Neural cell (in vitro differentiated cells): ENCODE data around the gene TSPAN11. TPM values are rescaled to one million over a fixed set of nuclear protein-coding genes. Genes with fewer than 3 reads are reported as not detected.

Experiments
- H2AFZ ChIP-seq: fragments of 200-600, 300-800 bp; sonication (generic), shearing (Covaris generic); 2 replicates; pipeline ENCODE4 v1.6.0; 2014; ENCODE audit warnings: low read depth, mild to moderate bottlenecking, antibody characterized with exemption, low read length, moderate library complexity
- H3F3A ChIP-seq: fragments of 200-600 bp; shearing (Covaris generic); 2 replicates; pipeline ENCODE4 v1.6.1; 2016; ENCODE audit warnings: mild to moderate bottlenecking, moderate library complexity, mixed read lengths, antibody characterized with exemption, low read length; ENCODE audit not compliant: insufficient read depth, poor library complexity, severe bottlenecking
- H3K27ac ChIP-seq: fragments of 200-600, 300-800 bp; sonication (generic), shearing (Covaris generic); 2 replicates; pipeline ENCODE4 v1.5.1; 2014; ENCODE audit warnings: mild to moderate bottlenecking, low read length, moderate library complexity
- H3K27me3 ChIP-seq: fragments of 300-800, 200-600 bp; sonication (generic), shearing (Covaris generic); 2 replicates; pipeline ENCODE4 v1.6.0; 2014; ENCODE audit warnings: mild to moderate bottlenecking, low read depth, low read length, moderate library complexity; ENCODE audit not compliant: insufficient read depth
- H3K36me3 ChIP-seq: fragments of 300-800, 200-600 bp; sonication (generic), shearing (Covaris generic); 2 replicates; pipeline ENCODE4 v1.5.1; 2014; ENCODE audit warnings: mild to moderate bottlenecking, antibody characterized with exemption, low read length, moderate library complexity; ENCODE audit not compliant: insufficient read depth
- H3K4me2 ChIP-seq: fragments of 300-800, 200-600 bp; sonication (generic), shearing (Covaris generic); 2 replicates; pipeline ENCODE4 v1.6.0; 2014; ENCODE audit warnings: mild to moderate bottlenecking, low read length
- H3K4me3 ChIP-seq: fragments of 300-800, 200-600 bp; sonication (generic), shearing (Covaris generic); 2 replicates; pipeline ENCODE4 v1.5.1; 2014; ENCODE audit warnings: mild to moderate bottlenecking, low read length, moderate library complexity
- H3K79me2 ChIP-seq: fragments of 200-600 bp; shearing (Covaris generic); replicated peaks from 2 replicates; pipeline ENCODE4 v1.6.0; 2014; ENCODE audit warnings: mild to moderate bottlenecking, low read length, moderate library complexity; ENCODE audit not compliant: insufficient read depth
- H3K9ac ChIP-seq: fragments of 300-800, 200-600 bp; sonication (generic), shearing (Covaris generic); 2 replicates; pipeline ENCODE4 v1.6.1; 2016; ENCODE audit warnings: mild to moderate bottlenecking, low read length, mixed read lengths
- H3K9me2 ChIP-seq: fragments of 200-600 bp; shearing (Covaris generic); 2 replicates; pipeline ENCODE4 v1.6.1; 2016; ENCODE audit warnings: mild to moderate bottlenecking, low read length, mixed read lengths; ENCODE audit not compliant: insufficient read depth
- H3K9me3 ChIP-seq: fragments of 200-600, 300-800 bp; sonication (generic), shearing (Covaris generic); 2 replicates; pipeline ENCODE4 v1.6.1; 2016; ENCODE audit warnings: mild to moderate bottlenecking, mixed run types, low read length, moderate library complexity, mixed read lengths
- H4K20me1 ChIP-seq: fragments of 200-600 bp; shearing (Covaris generic); 2 replicates; pipeline ENCODE4 v1.6.1; 2016; ENCODE audit warnings: mild to moderate bottlenecking, mixed run types; ENCODE audit not compliant: insufficient read depth
- EP300 ChIP-seq: fragments of 450-650 bp; conservative IDR thresholded peaks from 2 replicates; pipeline ENCODE4 v1.6.1; 2014; ENCODE audit warnings: antibody characterized with exemption, mild to moderate bottlenecking, moderate library complexity; ENCODE audit not compliant: poor library complexity, severe bottlenecking
- EZH2 ChIP-seq: fragments of 200-600, 300-800 bp; shearing (Covaris generic), sonication (generic); IDR thresholded peaks from 2 replicates; pipeline ENCODE4 v1.6.1; 2014; ENCODE audit warnings: antibody characterized with exemption, low read length, borderline replicate concordance, mild to moderate bottlenecking; ENCODE audit not compliant: insufficient read depth, poor library complexity, severe bottlenecking
- MXI1 ChIP-seq: fragments of 450-650 bp; conservative IDR thresholded peaks from 2 replicates; pipeline ENCODE4 v1.6.1; 2014; ENCODE audit warnings: antibody characterized with exemption, mild to moderate bottlenecking; ENCODE audit not compliant: poor library complexity, severe bottlenecking
- POLR2AphosphoS5 ChIP-seq: IDR thresholded peaks from 2 replicates; pipeline ENCODE4 v1.6.1; 2012
- RAD21 ChIP-seq: fragments of 450-650 bp; conservative IDR thresholded peaks from 2 replicates; pipeline ENCODE4 v1.6.1; 2014; ENCODE audit warnings: antibody characterized with exemption, mild to moderate bottlenecking, moderate library complexity
- SMC3 ChIP-seq: fragments of 450-650 bp; conservative IDR thresholded peaks from 2 replicates; pipeline ENCODE4 v1.6.1; 2014; ENCODE audit warnings: antibody characterized with exemption, mild to moderate bottlenecking, moderate library complexity; ENCODE audit not compliant: poor library complexity
- TAF1 ChIP-seq: IDR thresholded peaks from 2 replicates; pipeline ENCODE4 v1.6.1; 2012; ENCODE audit warnings: low read depth
- polyA plus RNA-seq: library from polyadenylated mRNA; depleted of rRNA; stranded (reverse); fragments of >200 nt; gene quantifications from 2 replicates; pipeline ENCODE4 v1.2.3, GENCODE V29; 2014
- TF ChIP-seq, protein P1 (sequence below): fragments of 450-650 bp; IDR thresholded peaks from 2 replicates; pipeline ENCODE4 v1.5.1; 2014; ENCODE audit warnings: antibody characterized with exemption, mild to moderate bottlenecking, moderate library complexity; ENCODE audit not compliant: poor library complexity, severe bottlenecking
- TF ChIP-seq, protein P2 (sequence below): IDR thresholded peaks from 2 replicates; pipeline ENCODE4 v1.6.1; 2012; ENCODE audit warnings: borderline replicate concordance

Gene TSPAN11
- polyA plus RNA-seq, 1 donor from 2014 or later = 5.6 TPM

GRCh38 chr12:30959110-30959710, 32.7 kb downstream of the TSPAN11 start:
- Histone ChIP-seq H2AFZ (no peak overlapping the region), H3K9me3 (no peaks in the 10 kb centered on the region), H3K4me3 (no peak overlapping the region), H4K20me1 (no peaks in the 10 kb centered on the region), H3K9me2 (no peaks in the 10 kb centered on the region), H3K9ac (no peak overlapping the region), H3K27me3 (no peaks in the 10 kb centered on the region), H3K79me2 (no peaks in the 10 kb centered on the region), H3K4me2 (no peak overlapping the region), H3K36me3 (no peaks in the 10 kb centered on the region), H3K27ac (no peak overlapping the region), H3F3A (no peaks in the 10 kb centered on the region)
- TF ChIP-seq TAF1 (no peak), POLR2AphosphoS5 (no peak), RAD21 (no peak), MXI1 (no peak), EZH2 (no peak), EP300 (no peak), SMC3 (no peak)
- TF ChIP-seq, protein P1, sequence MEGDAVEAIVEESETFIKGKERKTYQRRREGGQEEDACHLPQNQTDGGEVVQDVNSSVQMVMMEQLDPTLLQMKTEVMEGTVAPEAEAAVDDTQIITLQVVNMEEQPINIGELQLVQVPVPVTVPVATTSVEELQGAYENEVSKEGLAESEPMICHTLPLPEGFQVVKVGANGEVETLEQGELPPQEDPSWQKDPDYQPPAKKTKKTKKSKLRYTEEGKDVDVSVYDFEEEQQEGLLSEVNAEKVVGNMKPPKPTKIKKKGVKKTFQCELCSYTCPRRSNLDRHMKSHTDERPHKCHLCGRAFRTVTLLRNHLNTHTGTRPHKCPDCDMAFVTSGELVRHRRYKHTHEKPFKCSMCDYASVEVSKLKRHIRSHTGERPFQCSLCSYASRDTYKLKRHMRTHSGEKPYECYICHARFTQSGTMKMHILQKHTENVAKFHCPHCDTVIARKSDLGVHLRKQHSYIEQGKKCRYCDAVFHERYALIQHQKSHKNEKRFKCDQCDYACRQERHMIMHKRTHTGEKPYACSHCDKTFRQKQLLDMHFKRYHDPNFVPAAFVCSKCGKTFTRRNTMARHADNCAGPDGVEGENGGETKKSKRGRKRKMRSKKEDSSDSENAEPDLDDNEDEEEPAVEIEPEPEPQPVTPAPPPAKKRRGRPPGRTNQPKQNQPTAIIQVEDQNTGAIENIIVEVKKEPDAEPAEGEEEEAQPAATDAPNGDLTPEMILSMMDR = no peak
- TF ChIP-seq, protein P2, sequence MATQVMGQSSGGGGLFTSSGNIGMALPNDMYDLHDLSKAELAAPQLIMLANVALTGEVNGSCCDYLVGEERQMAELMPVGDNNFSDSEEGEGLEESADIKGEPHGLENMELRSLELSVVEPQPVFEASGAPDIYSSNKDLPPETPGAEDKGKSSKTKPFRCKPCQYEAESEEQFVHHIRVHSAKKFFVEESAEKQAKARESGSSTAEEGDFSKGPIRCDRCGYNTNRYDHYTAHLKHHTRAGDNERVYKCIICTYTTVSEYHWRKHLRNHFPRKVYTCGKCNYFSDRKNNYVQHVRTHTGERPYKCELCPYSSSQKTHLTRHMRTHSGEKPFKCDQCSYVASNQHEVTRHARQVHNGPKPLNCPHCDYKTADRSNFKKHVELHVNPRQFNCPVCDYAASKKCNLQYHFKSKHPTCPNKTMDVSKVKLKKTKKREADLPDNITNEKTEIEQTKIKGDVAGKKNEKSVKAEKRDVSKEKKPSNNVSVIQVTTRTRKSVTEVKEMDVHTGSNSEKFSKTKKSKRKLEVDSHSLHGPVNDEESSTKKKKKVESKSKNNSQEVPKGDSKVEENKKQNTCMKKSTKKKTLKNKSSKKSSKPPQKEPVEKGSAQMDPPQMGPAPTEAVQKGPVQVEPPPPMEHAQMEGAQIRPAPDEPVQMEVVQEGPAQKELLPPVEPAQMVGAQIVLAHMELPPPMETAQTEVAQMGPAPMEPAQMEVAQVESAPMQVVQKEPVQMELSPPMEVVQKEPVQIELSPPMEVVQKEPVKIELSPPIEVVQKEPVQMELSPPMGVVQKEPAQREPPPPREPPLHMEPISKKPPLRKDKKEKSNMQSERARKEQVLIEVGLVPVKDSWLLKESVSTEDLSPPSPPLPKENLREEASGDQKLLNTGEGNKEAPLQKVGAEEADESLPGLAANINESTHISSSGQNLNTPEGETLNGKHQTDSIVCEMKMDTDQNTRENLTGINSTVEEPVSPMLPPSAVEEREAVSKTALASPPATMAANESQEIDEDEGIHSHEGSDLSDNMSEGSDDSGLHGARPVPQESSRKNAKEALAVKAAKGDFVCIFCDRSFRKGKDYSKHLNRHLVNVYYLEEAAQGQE = no peak

- Histone ChIP-seq H3K9ac (no peak overlapping the region), H3K4me3 (no peak overlapping the region), H3K9me3 (no peaks in the 10 kb centered on the region), H3K9me2 (no peaks in the 10 kb centered on the region), H3K27ac (no peak overlapping the region), H3K4me2 (no peak overlapping the region), H3F3A (no peaks in the 10 kb centered on the region), H3K27me3 (no peaks in the 10 kb centered on the region), H3K36me3 (no peaks in the 10 kb centered on the region), H4K20me1 (no peaks in the 10 kb centered on the region), H2AFZ (no peak overlapping the region), H3K79me2 (no peaks in the 10 kb centered on the region)
- TF ChIP-seq TAF1 = no peak
- TF ChIP-seq, protein P2 = no peak
Measured at GRCh38 chr12:30959778-30960177, 33.2 kb downstream of the TSPAN11 start.
